GM21737 (cell line): Measurements from ENCODE around the gene USH2A.

Experiments used
- ATAC-seq: cut with Tn5 transposase; IDR thresholded peaks from one replicate; pipeline ENCODE4 v1.9.1; 2021; ENCODE audit warnings: mild to moderate bottlenecking, moderate library complexity; ENCODE audit not compliant: unreplicated experiment

Gene USH2A

DNA sequence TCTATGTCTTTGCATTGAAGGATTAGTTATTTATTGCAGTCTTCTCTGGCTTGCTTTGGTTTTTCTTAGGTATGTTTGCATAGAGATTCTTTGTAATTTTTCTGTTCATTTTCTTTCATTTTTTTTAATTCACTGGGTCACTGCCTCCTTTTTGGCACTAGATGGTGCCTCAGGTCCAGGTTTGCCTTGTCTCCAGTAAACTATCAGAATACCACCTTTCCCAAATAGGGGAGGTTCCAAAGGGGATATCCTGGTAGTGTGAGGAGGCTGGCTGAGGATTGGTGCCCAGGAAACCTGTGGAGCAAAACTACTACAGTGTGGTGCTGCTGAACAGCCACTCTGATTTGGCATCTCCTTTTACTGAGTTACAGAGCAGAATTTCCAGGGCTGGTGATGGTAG is 599.0 kb downstream of the USH2A start:
- no peak for ATAC-seq

DNA sequence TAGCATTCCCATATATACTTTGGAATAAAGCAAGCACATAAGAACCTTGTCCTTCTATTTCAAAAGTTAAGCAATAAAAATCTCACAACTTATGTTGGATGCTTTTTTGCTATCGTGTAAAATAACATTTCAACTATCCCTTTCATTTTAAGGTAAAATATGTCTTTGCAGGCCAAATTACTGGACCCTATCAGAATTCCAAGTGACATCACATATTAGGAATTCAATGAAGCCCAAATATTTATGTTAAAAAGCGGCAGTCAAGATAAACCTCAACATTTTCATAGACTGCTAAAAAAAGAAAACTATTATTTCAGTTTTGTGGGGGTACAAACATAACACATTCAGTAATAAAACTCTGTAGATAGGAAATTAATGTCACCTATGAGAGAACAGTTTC is 604.1 kb downstream of the USH2A start:
- no peak for ATAC-seq

DNA sequence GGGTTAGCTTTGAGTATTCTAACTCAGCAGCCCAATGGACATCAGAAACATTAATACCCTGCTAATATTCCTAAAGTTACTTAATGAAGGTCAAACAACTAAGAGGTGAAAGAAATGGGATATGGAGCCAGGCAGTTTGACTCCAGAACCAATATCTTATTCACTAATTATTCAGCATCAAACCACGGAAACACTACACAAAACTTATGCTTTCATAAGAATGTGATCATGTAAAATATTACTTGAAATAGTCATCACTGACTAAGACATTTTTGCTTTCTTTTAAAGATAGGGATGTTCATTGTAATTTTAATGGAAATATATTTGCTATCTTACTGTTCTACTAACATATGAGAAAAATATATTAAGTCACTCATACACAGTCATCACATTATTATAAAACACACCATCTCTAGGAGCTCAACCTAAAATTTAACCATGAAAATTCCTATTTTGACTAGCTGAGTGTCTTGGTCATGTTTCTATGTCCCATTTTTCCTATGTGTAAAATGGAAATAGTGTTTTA is 615.3 kb downstream of the USH2A start:
- no peak for ATAC-seq

DNA sequence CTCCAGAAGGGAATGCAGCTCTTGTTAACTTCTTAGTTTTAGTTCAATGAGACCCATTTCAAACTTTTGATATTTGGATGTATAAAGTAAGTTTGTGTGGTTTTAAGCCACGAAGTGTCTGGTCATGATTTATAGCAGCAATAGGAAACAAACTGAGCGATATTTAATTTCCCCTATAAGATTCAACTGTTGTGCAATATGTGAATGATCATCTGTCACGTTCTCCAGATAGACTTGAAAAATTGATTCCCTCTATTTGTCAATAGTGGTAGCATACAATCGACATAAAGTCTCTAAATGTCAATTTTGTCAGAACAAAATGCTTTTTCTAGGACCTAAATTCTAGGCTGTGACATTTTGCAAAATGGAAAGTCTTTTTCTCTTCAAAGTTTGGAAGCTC is 616.0 kb downstream of the USH2A start:
- ATAC-seq: no peak

DNA sequence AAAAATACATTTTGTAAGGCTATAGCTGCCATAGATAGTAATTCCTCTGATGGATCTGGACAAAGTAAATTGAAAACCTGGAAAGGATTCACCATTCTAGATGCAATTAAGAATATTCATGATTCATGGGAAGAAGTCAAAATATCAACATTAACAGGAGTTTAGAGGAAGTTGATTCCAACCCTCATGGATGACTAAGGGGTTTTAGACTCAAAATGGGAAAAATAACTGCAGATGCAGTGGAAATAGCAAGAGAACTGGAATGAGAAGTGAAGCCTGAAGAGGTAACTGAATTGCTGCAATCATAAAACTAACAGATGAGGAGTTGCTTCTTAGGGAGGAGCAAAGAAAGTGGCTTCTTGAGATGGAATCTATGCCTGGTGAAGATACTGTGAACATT is 625.4 kb downstream of the USH2A start:
- no peak for ATAC-seq

DNA sequence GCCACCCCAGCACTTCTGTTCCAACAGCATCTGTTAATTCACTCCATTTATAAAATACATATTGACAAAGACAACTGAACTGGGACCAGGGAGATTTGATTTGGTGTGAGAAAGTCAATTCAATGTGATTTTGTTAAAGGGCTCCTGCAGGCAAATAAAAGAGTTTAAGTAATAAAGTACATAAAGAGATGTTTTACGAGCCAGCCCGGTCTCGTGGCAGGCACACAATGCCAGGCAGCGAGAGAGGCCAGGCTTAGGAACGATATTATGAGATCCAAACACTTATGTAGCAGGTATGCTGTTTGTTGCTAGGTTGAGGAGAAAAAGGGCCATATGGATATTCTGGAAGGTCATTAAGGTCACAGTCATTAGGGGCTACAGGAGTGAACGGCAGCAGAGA is 629.1 kb downstream of the USH2A start:
- no peak for ATAC-seq

DNA sequence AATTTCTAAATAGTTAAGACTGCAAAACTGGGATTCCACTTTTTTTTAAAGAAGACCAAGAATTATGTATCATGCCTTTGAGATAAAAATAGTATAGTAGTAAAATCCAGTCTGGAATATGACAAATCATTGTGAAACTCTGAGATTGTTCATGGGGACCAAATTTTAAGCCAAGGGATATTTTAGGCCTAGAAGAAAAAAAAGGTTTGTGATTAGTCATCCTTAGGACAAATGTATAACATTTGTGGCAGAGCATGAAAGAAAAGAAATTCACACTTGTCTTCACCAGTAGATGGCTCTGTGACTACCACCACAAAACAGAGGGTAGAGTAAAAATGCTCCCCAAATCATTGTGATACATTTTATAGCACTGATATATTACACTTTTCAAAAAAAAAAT is 630.1 kb downstream of the USH2A start:
- no peak for ATAC-seq

DNA sequence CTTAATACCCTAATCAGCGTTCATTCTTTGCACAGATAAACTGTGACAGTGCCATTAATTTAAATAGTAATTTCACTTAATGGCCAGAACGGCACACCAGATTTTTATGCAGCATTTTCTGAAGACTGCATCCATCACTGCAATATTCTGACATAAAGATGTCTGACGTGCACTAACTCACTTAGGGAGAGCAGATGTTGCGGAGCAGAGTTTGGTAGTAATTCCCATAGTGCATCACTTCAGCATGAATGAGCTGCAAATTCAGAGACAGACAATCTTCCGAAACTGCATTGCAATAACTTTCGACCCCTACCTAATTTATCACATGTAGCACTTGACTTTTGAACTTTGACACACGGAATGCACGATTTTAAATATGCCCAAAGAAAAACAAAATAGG is 630.8 kb downstream of the USH2A start:
- no peak for ATAC-seq

DNA sequence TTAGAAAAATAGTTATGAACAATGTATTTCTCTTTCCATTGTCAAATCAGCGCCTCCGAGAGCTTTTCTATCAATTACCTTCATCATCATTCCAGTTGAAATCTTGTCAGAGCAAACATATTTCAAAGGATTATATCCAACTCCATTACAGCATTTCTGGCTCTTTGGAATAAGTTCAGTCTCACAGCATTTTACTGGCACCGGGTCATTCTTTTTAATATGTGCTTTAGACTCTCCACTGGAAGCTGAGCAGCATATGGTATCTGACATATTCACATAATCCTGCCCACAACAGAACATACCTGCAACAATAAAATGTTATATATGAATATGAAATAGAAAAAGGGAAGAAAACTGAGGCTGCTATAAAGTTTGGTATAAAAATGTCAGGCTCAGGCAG is 633.3 kb downstream of the USH2A start:
- no peak for ATAC-seq

DNA sequence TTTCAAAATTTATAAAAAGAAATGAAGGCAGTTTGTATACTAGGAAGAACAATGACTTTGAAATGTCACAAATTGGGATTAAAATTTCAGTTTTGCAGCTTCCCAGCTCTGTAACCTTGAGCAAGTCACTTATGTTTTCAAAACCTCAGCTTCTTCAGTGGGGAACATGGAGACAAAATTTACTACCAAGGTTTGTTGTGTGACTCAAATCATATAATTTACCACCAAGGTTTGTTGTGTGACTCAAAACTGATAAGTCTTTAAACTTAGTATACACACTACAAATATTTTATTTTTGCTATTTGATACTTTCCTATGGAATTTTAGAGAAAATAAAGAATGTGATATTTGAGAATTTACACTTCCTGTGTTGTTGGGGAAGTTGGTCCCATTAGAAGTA is 636.3 kb downstream of the USH2A start:
- ATAC-seq: no peak

DNA sequence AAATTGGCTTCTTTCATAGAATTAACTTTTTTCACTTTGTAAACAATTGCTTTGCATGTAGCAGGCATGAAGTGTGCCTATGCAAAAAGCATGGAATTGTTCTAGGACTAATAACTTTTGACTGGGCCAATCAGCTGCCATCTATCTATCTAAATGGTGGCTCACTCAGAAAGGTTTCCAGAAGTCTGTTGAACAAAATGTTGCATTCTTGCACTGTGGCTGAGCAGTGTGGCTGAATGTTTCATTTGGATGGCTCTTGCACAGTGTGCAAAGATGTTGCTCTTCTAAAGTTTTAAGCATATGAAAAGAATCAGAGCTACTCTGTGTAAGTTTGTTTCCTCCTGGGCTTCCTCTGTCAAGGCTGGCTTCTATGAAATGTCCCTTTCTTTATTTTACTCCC is 642.6 kb downstream of the USH2A start:
- ATAC-seq: no peak

DNA sequence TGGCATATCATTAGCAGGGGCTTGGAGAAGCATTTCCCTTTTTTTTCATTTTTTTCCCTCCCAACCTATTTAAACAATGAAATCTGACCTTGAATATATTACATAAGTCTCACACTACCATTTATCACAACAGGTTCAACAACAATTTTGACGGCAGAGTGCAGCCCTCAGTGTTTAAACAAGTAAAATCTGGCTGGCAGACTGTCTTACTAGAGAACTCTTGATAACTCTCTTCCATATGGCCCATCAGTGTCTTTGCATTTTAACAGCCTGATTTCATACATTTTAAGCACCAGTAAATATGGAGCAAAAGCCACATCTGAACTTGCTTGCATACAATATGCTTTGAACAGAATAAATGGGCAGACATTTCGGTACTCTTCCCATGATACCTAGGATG is 643.1 kb downstream of the USH2A start:
- no peak for ATAC-seq

DNA sequence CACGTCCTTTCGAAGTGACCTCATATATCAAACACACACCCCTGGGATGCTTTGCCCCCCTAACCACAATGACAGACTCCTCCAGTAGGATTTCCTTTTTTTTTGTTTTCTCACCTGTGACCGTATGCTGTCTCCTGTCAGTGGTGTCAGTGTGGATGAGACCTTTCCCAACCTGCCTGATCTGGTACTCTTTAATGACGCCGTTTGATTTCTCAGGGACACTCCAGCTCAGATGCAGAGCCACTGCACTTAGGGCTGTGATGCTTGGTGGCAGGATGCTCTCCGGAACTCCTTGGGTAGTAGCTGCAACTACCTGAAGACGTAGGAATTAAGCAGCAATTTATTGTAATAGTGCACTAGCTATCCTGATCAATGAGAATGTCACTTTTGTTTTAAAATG is 643.5 kb downstream of the USH2A start:
- ATAC-seq: no peak

DNA sequence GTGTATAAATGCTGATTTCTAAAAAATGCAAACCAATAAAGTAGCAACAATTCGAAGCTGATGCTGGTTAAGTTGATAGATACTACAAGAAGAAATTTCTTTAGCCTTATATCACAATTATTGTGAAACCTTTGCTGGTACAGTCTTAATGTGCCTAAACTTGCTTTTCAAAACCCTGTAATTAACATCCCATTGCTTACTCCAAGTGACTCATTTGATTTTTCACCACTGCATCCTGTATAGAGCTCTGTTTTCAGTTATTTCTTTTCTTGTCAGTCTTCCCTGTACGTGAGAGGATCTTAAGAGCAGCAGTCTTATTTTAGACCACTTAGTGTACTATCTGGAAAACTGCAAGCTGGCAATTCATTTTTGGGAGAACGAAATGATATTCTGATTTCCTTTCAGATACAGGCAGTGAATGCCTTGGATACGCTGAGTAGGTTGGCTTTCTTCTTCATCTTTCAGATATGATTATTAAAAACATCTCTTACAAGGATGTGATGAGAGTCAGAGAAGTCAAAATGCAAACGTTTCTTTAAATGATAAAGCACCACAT is 645.8 kb downstream of the USH2A start:
- ATAC-seq: no peak

DNA sequence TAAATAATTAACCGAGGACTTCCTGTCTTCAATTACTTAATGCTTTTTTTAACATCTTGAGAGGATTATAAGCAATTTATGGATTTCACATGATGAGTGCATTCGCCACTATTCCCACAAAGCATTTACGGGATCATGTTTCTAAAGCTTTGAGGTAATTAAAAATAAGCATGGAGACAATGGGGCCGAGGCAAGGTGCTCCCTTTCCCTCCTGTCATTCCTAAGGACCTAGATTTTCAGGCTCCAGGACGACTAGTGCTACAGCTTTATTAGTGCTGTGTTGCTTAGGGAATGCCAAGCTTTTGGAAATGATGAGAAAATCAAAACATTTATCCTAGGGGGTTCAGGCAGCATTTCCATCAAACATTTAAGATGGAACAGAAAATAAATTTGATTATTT is 646.9 kb downstream of the USH2A start:
- ATAC-seq: no peak

DNA sequence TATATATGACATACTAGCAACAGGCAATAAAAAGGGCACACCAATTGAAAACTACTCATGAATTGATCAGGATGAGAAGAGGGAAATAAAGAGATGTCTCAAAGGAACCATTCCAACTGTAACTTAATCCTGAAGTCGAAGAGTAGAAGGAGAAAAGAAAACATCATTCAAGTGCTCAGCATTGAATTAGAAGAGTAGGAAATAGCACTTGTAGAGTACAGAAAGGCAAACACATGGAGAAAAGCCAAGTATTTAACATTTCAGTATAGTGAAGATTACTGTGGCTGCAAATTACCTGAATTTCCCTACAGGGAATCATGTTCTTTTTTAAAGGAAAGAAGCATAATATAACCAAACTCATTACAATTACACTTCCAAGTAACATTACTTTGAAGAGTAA is 651.1 kb downstream of the USH2A start:
- no peak for ATAC-seq

DNA sequence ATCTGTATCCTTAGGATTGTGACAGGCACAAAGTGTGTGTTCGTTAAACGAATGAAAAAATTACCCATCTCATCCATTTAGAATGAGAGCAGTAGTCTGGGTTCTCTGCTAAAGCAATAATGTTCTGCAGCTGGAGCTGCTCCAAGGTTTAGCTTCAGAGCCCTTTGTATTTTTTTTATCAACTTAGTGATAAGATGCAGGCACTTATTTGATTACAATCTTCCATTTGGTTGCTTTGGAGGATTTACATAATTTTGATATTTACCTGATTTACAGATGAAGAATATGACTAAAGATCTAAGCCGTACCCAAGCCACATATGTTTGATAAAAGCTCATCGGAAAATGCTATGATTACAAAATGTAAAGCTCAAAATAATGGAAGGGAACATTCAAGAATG is 654.9 kb downstream of the USH2A start:
- no peak for ATAC-seq

DNA sequence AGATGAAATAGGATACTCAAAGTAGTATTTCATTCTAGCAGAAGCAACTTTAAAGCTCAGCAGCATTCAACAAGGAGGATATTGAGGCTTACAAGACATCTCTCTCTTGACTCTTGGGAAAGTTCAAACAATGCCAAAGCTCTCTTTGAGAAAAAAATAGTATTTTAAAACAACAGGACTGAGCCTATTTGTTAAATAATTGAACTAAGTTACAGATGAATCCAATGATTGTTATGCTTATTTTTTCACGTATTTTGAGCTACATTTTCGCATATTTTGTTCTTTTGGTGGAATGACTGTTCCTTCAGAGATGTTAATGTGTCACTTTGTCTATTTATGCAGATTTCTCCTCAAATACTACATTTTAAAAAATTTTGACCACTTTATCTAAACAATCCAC is 655.5 kb downstream of the USH2A start:
- no peak for ATAC-seq

DNA sequence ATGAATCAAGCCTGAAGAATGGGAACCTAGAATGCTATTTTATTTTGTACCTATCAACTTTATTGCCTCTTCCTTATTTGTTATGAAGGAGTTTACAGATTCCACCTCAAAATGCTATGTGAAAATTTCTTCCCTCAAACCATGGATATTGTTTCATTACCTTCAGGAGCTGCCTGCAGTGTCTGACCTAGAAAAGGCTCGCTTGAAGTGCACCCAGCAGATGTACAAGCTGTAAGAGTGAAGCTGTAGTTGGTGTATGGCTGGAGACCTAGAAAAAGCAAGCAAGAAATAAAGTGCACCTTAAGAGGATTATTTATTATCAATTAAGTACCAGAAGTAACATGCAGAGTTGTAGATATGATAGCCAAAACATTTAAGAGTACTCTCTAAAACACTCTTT is 656.7 kb downstream of the USH2A start:
- no peak for ATAC-seq

DNA sequence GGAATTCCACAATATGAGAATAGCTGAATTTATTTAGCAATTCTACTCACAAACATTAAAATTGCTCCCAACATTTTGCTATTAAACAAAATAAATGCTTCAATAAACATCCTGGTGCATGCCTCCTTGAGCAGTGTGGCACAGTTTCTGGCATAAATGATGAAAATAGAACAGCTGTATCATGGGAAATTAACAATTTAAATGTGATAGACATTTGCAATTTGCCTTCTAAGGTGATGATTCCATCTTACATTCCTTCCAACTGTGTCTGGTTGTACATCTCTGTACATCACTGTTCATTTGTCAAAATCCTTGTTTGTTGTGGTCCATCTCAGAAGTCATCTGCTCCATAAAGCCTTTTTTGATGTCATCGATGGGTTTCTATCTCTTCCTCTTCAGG is 657.4 kb downstream of the USH2A start:
- no peak for ATAC-seq

DNA sequence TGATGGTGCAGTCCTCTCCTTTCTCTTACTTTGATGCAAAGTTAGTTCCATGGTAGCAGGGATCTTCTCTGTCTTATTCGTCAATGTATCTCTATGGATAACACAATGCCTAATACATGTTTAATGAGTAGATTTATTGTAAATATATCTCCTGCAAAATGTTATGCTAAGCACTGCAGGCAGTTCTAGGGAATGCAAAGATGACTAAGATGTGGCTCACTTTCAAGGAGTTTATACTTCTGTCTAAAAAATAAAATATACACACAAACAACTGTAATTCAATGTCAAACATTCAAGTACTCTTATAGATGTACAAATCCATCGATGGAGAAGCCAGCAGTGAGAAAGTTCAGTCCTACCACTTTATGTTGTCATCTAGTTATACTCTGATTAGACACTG is 661.8 kb downstream of the USH2A start:
- no peak for ATAC-seq

DNA sequence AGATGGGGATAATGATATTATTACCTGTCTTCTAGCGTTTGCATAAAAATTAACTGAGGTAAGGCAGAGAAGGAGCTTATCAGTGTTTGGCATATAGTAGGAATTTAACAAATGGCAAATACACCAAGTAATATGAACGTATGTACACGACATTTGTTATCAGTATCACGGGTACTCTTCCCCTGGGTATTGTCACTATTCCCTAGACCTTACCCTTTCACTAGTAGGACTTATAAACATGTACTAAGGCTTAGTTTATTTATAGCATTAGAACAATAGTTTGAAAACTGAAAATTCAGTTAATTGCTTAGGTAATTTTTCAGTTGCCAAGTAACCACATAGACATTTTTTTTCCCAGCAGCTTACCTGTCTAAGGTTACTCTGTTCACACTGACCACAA is 669.1 kb downstream of the USH2A start:
- ATAC-seq: no peak

DNA sequence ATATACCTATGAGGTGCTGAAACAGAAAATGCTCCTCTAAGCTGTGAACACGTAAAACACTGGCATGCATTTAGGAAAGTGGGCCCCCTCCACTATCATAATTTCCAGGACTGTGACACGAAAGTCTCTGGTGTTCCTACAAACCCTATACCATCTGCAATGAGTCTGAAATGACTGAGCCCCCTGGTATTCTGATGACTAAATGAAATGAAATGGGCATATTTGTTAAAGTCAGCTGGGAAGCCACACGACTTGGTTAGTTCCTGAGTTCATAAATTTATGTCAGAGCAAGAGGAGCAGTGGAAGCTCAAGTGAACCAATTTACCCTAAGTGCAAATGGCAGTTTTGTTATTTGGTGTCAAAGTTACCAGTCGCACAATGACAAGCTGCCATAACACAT is 673.8 kb downstream of the USH2A start:
- no peak for ATAC-seq

DNA sequence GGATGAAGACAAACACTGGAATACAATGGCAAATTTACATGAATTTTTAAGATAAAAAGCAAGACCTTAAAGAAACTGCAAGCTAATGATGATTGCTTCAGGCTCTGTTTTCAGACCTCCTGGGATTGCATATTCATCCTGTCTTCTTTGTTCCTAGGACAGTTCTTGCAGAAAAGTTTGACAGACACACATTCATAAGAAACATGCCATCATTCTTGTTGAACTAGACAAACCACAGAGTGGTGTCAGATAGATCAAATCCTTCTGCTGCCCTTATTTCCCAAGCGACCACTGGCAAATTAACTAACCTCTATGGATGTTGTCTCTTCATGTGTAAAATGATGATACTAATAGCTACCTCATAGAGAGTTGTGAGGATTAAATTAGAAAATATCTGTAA is 674.8 kb downstream of the USH2A start:
- no peak for ATAC-seq
